Astrocyte (in vitro differentiated cells and primary cell): ENCODE data around the gene METRNL.

Experiments
- EZH2 ChIP-seq: IDR thresholded peaks from 2 replicates; pipeline ENCODE4 v1.6.1; 2012; ENCODE audit warnings: mild to moderate bottlenecking, low read length, inconsistent platforms; ENCODE audit not compliant: insufficient read depth
- TF ChIP-seq, protein P1 (sequence below): IDR thresholded peaks from 2 replicates; pipeline ENCODE4 v1.5.1; 2011; ENCODE audit warnings: low read depth, mild to moderate bottlenecking, inconsistent platforms, low read length, moderate library complexity; ENCODE audit not compliant: insufficient read depth

DNA sequence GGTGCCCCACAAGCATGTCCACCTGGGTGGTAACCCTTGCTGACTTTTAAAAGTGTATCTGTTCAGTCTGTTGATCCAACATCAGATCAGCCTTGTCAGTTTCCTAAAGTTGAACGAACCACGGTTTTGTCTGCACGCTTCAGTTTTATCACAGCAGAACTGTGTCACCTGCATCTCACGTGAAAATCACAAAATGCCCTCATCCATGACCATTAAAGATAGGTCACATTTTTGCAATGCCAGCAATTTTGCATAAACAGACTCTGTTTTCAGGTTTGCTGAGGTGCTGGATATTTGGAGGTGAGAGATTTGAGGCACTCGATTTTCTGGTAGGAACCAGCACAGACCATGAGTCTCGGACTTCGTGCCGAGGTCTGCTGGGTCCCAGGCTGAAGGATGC lies 3.0 kb downstream of the METRNL start:
- TF ChIP-seq, protein P1, sequence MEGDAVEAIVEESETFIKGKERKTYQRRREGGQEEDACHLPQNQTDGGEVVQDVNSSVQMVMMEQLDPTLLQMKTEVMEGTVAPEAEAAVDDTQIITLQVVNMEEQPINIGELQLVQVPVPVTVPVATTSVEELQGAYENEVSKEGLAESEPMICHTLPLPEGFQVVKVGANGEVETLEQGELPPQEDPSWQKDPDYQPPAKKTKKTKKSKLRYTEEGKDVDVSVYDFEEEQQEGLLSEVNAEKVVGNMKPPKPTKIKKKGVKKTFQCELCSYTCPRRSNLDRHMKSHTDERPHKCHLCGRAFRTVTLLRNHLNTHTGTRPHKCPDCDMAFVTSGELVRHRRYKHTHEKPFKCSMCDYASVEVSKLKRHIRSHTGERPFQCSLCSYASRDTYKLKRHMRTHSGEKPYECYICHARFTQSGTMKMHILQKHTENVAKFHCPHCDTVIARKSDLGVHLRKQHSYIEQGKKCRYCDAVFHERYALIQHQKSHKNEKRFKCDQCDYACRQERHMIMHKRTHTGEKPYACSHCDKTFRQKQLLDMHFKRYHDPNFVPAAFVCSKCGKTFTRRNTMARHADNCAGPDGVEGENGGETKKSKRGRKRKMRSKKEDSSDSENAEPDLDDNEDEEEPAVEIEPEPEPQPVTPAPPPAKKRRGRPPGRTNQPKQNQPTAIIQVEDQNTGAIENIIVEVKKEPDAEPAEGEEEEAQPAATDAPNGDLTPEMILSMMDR = no peak
- TF ChIP-seq EZH2 = no peak
